OCI-LY3 (cell line): Measurements from ENCODE around the gene THEM4.
"Not testable (repeated sequence)": the region's sequence is repeated elsewhere in the genome, so short reads cannot be mapped to it uniquely, and the experiment has no call there.

Experiments
- H2AFZ ChIP-seq: fragments of 200-600, 300-600 bp; shearing (Covaris generic); 2 replicates; pipeline ENCODE4 v1.6.0; 2014; ENCODE audit warnings: antibody characterized with exemption, low read depth, low read length
- H3K27ac ChIP-seq: fragments of 200-600, 300-600 bp; sonication (generic); 2 replicates; pipeline ENCODE4 v1.5.1; 2014; ENCODE audit warnings: mild to moderate bottlenecking, low read length, moderate library complexity, mixed read lengths
- H3K27me3 ChIP-seq: fragments of 200-600, 300-600 bp; sonication (generic); 2 replicates; pipeline ENCODE4 v1.6.1; 2014; ENCODE audit warnings: low read depth, low read length, mixed read lengths
- H3K36me3 ChIP-seq: fragments of 200-600, 300-600 bp; sonication (generic); replicated peaks from 2 replicates; pipeline ENCODE3; 2014; ENCODE audit warnings: low read depth, low read length, mixed read lengths
- H3K4me1 ChIP-seq: fragments of 300-600, 200-600 bp; sonication (generic); 2 replicates; pipeline ENCODE4 v1.6.1; 2014; ENCODE audit warnings: low read length, mixed read lengths
- H3K4me2 ChIP-seq: fragments of 200-600, 300-600 bp; sonication (generic); 2 replicates; pipeline ENCODE4 v1.6.1; 2014; ENCODE audit warnings: low read length, mixed read lengths
- H3K4me3 ChIP-seq: fragments of 300-600, 200-600 bp; sonication (generic); 2 replicates; pipeline ENCODE4 v1.5.1; 2014; ENCODE audit warnings: antibody characterized with exemption, mild to moderate bottlenecking, low read length, moderate library complexity
- H3K79me2 ChIP-seq: fragments of 300-600, 200-600 bp; shearing (Covaris generic); 2 replicates; pipeline ENCODE4 v1.6.1; 2014; ENCODE audit warnings: mild to moderate bottlenecking, low read length, mixed read lengths
- H3K9ac ChIP-seq: fragments of 300-600, 200-600 bp; shearing (Covaris generic); 2 replicates; pipeline ENCODE4 v1.6.0; 2014; ENCODE audit warnings: mild to moderate bottlenecking, low read length, moderate library complexity
- H3K9me3 ChIP-seq: fragments of 200-600, 300-600 bp; shearing (Covaris generic); 2 replicates; pipeline ENCODE4 v1.6.1; 2014; ENCODE audit warnings: low read length, mixed read lengths; ENCODE audit not compliant: insufficient read depth
- H4K20me1 ChIP-seq: fragments of 200-600, 300-600 bp; sonication (generic); 2 replicates; pipeline ENCODE4 v1.6.1; 2016; ENCODE audit warnings: low read length, mixed read lengths; ENCODE audit not compliant: insufficient read depth
- CTCF ChIP-seq: fragments of 200-600, 300-600 bp; sonication (generic); IDR thresholded peaks from 2 replicates; pipeline ENCODE4 v1.5.1; 2014; ENCODE audit warnings: antibody characterized with exemption, low read length, low read depth
- EZH2phosphoT487 ChIP-seq: fragments of 200-600 bp; shearing (Covaris generic); IDR thresholded peaks from 2 replicates; pipeline ENCODE4 v1.6.1; 2018; ENCODE audit warnings: antibody characterized with exemption, mixed run types, low read depth

THEM4 gene

GRCh38 chr1:151858886-151859665 lies 50.2 kb downstream of the THEM4 start:
- Histone ChIP-seq H3K4me2 (peak overlapping the region; percentile 53), H3K4me1 (peaks cover 35% of the 10 kb centered on the region), H2AFZ (peak overlapping the region; percentile 68), H3K27me3 (no peaks in the 10 kb centered on the region), H3K79me2 (no peaks in the 10 kb centered on the region), H4K20me1 (no peaks in the 10 kb centered on the region), H3K27ac (peak overlapping the region; percentile 36), H3K9ac (peak overlapping the region; percentile 34; the same call in 1 of the 2 replicates), H3K36me3 (no peaks in the 10 kb centered on the region), H3K9me3 (no peaks in the 10 kb centered on the region), H3K4me3 (no peak overlapping the region; the same call in 1 of the 2 replicates)
- TF ChIP-seq CTCF (no peak), EZH2phosphoT487 (no peak)

- no peak overlapping the region for H3K9ac ChIP-seq
- H3K79me2 ChIP-seq = no peaks in the 10 kb centered on the region
- TF ChIP-seq EZH2phosphoT487 = no peak
- TF ChIP-seq CTCF = no peak
- H3K9me3 ChIP-seq = no peaks in the 10 kb centered on the region
- no peak overlapping the region for H2AFZ ChIP-seq
- no peaks in the 10 kb centered on the region for H4K20me1 ChIP-seq
- H3K4me3 ChIP-seq = no peak overlapping the region
- H3K36me3 ChIP-seq = no peaks in the 10 kb centered on the region
- no peak overlapping the region for H3K4me2 ChIP-seq
- no peaks in the 10 kb centered on the region for H3K27me3 ChIP-seq
- peaks cover 35% of the 10 kb centered on the region for H3K4me1 ChIP-seq
- H3K27ac ChIP-seq = no peak overlapping the region
Measured at GRCh38 chr1:151858030-151858746, 51.1 kb downstream of the THEM4 start.

GRCh38 chr1:151855933-151856332 lies 53.4 kb downstream of the THEM4 start:
- H3K27me3 ChIP-seq = peaks cover 12% of the 10 kb centered on the region; the same call in 1 of the 2 replicates
- no peak overlapping the region for H3K9ac ChIP-seq
- no peak overlapping the region for H2AFZ ChIP-seq
- no peak overlapping the region for H3K4me2 ChIP-seq
- H3K79me2 ChIP-seq = no peaks in the 10 kb centered on the region
- no peak overlapping the region for H3K27ac ChIP-seq
- H4K20me1 ChIP-seq = no peaks in the 10 kb centered on the region
- no peak overlapping the region for H3K4me3 ChIP-seq
- no peaks in the 10 kb centered on the region for H3K36me3 ChIP-seq
- TF ChIP-seq CTCF (no peak), EZH2phosphoT487 (no peak)
- no peaks in the 10 kb centered on the region for H3K9me3 ChIP-seq
- H3K4me1 ChIP-seq = peaks cover 32% of the 10 kb centered on the region

GRCh38 chr1:151855516-151855915 lies 53.8 kb downstream of the THEM4 start:
- not testable (repeated sequence) for H3K36me3 ChIP-seq, H3K9me3 ChIP-seq, H3K9ac ChIP-seq, H3K4me3 ChIP-seq, H2AFZ ChIP-seq, H3K27ac ChIP-seq, H4K20me1 ChIP-seq, H3K4me2 ChIP-seq, H3K79me2 ChIP-seq
- Histone ChIP-seq H3K27me3 (peaks cover 12% of the 10 kb centered on the region; the same call in 1 of the 2 replicates), H3K4me1 (peaks cover 28% of the 10 kb centered on the region)
